Dermis microvascular lymphatic vessel endothelial cell (primary cell): Measurements from ENCODE around the gene FUT6. TPM values are rescaled to one million over a fixed set of nuclear protein-coding genes. Genes with fewer than 3 reads are reported as not detected.

Source experiments
- DNase-seq, 2 donors: peaks; one replicate each; pipeline versions ENCODE4 v3.0.0 to v3.0.0-alpha.2; 2010; ENCODE audit warnings: low read depth in 2 of 2
- total RNA-seq: library from RNA; depleted of rRNA; stranded (reverse); fragments of >200 nt; gene quantifications from 2 replicates; pipeline ENCODE4 v1.2.1, GENCODE V29; 2014

The FUT6 gene
- total RNA-seq, 1 donor from 2014 or later = not detected

DNA sequence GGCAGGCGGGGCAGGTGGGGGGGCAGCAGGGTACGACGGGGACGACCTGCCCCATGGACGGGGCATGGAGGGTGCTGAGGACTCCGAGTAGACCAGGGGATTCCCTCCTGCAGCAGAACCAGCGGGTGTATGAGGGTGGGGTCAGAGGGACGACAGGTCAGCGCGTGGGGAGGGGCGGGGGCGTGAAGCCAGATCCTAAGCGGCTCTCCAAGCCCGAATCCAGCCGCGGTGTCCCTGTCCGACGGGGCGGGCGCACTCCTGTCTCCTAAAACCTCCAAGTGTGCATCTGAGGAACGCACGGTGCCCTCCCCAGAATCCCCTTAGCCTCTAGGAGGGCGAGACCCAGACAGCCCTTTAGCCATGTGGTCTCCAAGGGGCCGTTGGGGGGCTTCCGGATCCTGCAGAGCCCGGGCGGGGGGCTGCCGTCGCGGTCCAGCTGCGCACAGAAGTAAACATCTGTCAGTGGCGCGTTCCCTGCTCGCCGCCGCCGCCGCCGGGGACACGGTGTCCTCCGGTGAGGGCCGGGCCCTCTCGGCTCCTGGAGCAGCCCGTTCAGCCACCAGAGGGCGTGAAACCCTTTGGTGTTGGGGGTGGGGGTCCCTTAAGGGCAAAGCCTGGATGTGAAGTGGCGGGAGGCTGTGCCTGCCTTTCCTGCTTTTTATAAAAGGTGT is 33.9 kb downstream of the FUT6 start:
- DNase-seq = peak in 1 of 2 donors; percentile 55

DNA sequence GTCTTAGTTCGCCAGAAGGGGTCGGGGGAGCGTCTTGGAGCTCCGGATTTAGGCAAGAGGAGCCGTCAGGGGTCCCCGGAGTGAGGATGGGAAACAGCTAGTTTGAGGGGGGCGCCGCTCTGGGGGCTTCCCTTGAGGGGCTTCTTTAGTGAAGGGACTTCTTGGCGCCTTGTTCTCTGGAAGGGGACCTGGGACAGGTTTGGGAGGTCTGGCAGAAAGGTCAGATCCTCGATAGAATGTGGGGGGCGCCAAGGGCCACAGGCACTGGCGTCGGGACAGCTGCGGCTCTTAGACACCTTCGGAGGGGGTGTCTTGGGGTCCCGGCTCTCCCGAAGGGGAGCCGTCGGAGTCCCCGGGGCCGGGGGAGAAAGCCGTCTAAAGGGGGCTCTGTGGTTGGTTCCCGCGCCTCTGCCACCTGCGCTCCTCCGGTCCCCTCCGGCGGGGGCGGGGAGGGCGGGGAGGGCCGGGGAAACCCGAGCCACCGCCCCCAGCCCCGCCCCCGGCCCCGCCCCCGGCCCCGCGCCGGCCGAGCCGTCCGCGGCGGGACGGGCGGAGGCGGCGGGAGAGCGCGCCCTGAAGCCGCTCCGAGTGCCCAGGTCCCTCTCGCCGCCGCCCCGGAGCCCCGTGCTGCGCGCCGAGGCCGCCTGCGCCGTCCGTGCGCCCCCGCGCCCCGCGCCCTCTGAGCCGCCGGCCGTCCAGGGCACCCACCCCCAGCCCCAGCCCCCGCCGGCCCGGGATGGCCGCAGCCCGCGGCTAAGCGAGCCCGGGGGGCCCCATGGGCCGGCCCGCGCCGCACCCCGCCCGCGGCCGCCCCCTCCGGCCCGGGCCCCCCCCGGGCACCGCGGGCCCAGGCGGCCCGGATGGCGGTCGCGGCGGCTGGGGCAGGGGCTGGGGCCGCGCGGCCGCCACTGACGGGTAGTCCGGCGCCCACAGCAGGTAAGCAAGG is 34.7 kb downstream of the FUT6 start, which contains the start of gene NRTN:
NRTN (plus strand) TSS at position 552 of the 946 bp plus-strand sequence. CDS start 19,099 bp downstream, outside the sequence.
- DNase-seq = no peak

DNA sequence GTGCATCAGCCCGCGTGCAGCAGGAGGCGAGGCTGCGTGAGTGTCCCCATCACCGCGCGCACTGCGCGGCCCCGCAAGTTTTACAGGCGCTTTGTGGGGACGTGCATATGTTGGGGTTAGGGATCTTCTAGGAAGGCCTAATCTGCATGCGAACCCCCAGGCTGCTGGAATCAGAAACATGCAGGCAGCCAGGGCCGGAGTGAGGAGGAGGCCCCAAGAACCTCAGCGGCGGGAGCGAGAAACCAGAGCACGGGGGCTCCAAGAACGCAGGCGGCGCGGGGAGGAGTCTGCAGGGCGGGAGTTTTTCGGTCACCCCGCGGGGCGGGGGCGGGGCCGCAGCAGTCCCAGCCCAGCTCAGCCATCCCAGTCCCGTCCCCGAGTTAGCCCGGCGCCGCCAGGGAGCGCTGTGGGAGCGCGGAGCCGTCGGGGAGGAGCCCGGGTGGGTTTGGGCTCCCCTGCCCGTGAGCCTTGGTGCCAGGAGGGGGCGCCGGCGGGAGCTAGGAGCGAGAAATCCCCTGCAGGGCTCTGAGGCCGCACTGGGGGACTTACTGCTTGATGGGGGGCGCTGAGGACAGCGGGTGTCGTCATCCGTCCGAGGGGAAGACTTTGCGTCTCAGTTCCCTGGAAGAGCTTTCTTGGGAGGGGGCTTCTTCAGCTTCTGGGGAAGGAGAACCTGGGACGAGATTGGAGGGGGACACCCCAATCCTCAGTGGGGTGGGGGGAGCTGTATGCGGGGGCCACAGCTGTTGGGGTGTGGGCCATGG is 35.6 kb downstream of the FUT6 start:
- peak; percentile 67 to 88 for DNase-seq

DNA sequence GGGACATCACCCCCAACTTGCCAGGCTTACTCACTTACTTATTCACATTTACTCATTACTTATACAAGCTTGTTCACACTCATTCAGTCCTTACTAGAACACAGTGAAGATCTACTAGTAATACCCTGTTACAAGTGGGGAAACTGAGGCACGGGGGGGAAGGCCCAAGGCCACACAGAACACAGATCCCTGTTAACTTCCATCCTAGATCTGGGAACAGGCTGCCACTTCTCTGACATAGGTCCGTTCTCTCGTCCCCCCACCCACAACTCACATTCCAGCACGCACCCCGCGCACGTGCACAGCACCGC is 36.1 kb downstream of the FUT6 start:
- no peak for DNase-seq

DNA sequence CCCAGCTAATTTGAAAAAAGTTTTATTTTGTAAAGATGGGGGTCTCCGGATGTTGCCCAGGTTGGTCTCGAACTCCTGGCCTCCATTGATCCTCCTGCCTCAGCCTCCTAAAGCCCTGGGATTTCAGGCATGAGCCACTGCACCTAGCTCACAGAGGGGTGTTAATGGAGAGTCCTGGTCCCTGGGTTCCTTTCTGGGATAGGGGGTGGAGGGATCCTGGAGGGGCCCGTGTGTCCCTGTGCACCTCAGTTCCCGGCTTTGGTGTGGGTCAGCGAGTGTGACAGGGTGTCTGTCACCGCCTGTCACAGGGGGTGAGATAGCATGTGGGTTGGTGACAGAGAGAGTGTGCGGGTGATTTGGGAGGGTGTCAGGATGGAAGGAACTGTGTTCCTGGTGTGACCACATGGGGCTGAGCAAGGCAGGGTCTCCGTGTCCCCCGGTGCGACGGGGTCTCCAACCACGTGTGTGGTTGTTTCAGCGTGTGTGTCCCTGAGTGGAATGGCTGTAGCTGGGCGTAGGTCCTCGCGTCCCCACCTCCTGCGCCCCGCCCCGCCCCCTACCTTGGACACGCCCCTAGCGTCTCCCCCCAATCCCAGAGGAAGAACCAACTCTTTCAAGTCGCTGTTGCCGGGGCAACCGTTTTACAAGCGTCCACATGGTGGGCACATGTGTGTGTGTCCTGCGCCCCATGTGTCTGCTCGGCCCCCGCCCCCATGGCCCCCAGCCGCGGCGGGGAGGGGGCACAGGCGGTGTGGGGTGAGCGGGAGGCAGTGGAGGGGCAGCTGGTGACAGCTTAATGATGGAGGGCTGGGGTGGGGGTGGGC is 37.5 kb downstream of the FUT6 start:
- DNase-seq = no peak

DNA sequence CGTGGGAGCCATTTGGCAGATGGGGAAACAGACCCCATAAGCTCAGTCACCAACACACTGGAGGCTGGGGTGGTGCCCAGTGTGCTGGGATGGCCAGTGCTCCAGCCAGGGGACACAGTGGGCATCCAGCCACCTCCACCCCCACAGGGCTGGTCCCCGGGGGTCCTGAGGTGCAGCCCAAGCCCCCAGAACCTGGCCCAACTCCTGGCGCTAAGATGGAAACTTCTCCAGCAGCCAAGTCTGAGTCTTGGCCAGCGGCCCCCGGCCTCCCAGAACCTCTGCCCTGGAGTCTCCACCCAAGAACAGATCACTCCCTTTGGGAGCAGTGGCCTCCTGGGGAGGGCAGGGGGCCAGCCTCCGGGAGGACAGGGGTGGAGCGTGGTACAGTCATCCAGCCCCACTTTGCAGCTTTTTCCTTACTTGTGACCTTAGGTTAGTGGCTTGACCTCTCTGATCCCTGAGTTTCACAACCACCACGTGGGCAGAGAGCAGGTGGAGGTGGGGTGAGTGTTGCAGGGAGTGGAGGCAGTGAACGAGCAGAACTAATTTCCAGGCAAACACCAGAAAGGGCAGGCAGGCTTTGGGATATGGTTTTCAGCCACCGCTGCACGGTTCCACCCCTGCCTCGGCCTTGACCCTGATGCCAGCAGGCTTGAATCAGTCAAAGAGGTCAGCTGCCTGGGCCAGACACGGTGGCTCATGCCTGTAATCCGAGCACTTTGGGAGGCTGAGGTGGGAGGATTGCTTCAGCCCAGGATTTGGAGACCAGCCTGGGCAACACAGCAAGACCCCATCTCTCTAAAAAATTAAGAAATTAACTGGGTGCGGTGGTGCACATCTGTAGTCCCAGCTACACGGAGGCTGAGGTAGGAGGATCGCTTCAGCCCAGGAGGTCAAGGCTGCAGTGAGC is 38.9 kb downstream of the FUT6 start:
- no peak for DNase-seq

DNA sequence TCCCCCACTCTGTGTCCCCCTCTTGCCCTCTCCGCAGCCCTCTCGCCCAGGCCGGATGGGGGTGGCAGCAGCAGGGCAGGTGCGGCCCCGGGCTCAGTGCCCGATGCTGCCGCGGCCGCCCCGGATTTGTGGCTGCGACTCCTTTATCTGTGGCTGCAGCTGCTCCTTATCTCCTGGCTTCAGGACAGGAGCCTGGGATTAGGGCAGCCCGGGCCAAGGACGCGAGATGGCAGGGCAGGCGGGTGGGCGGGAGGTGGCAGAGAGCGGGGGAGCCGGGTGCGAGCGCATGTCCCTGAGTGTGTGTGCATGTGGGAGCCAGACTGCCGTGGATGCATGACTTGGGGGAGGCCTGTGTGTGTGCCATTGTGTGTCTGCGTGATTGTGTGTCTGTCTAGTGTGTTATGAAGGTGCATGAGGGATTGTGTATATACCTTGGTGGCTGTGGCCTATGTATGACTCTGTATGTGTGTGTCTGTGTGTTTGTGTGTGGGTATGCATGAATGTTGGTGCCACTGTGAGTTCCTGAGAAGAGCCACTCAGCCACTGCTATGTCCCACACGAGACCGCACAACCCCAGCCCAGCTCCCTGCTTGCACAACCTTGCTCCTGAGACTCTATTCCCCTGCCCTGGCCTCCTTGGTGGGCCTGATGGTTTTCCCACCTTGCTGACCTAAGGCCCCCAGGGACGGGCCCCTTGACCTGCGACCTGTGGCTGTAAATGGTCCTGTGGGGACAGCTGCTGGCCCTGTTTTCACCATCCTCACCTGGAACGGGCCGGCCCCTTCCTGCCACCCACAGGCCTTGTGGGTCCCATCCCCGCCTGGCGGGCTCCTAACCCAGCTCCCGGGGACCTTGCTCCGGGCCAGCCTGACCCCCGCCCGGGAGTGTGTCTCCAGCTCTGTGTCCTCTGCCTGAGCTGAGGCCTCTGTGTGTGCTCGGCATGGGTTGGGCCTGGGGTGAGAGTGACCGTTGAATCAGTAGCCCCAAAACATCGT is 40.0 kb downstream of the FUT6 start:
- no peak for DNase-seq

DNA sequence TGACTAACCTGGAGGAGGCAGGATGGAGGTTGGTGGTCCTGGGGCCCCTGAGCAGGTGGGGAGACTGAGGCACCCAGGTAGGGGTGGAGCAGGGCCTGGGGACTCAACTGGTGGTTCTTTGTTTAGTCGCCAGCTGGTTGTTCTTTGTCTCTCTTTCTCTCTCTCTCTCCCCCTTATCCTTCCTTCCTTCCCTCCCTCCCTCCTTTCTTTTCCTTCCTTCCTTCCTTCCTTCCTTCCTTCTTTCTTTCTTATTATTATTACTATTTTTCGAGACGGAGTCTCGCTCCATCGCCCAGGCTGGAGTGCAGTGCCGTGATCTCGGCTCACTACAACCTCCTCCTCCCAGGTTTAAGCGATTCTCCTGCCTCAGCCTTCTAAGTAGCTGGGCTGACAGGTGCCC is 41.3 kb downstream of the FUT6 start:
- no peak for DNase-seq

DNA sequence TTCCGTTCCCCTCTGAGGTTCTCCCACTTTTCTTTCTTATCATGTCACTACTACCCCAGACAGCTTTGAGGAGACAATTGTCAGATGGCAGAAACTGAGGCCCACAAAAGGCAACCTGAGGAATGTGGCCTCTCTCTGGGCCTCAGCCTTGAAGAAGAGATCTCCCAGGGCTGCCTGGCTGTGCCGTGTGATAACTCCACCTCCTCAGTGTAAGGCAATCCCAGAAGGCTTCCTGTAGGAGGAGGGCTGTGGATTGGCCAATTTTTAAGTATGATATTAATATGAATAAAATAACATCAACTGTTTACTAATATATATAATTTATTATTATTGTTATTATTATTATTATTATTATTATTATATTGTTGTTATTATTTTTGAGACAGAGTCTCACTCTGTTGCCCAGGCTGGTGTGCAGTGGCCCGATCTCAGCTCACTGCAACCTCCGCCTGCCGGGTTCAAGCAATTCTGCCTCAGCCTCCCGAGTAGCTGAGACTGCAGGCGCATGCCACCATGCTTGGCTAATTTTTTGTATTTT is 44.1 kb downstream of the FUT6 start:
- no peak for DNase-seq

DNA sequence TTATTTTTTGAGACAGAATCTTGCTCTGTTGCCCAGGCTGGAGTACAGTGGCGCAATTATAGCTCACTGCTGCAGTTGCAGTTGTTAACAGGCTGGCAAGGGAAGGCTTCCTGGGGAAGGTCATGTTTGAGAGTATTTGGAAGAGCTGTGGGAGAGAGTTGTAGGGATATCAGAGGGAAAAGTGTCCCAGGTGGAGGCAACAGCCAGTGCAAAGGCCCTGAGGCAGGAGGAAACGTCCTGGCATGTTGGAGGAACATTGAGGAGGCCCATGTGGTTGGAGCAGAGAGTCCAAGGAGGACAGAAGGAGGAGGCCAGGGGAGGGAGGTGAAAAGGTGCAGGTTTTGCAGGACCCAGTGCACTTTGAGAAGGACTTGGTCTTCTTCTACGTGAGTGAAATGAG is 46.3 kb downstream of the FUT6 start:
- no peak for DNase-seq

DNA sequence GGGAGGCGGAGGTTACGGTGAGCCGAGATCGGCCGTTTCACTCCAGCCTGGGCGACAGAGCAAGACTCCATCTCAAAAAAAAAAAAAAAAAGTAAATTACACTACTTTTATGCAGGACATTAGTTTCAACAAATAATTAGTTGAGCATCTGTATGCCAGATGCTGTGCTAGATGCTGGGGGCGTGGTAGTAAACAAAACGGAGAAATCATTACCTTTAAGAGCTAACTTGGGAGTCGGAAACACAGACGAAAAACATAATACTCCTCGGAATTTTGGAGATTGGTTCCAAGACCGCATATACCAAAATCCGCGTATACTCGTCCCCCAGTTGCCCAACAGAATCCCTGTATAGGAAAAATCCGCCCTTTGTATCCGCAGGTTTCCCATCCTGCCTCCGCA is 47.3 kb downstream of the FUT6 start:
- DNase-seq = no peak

DNA sequence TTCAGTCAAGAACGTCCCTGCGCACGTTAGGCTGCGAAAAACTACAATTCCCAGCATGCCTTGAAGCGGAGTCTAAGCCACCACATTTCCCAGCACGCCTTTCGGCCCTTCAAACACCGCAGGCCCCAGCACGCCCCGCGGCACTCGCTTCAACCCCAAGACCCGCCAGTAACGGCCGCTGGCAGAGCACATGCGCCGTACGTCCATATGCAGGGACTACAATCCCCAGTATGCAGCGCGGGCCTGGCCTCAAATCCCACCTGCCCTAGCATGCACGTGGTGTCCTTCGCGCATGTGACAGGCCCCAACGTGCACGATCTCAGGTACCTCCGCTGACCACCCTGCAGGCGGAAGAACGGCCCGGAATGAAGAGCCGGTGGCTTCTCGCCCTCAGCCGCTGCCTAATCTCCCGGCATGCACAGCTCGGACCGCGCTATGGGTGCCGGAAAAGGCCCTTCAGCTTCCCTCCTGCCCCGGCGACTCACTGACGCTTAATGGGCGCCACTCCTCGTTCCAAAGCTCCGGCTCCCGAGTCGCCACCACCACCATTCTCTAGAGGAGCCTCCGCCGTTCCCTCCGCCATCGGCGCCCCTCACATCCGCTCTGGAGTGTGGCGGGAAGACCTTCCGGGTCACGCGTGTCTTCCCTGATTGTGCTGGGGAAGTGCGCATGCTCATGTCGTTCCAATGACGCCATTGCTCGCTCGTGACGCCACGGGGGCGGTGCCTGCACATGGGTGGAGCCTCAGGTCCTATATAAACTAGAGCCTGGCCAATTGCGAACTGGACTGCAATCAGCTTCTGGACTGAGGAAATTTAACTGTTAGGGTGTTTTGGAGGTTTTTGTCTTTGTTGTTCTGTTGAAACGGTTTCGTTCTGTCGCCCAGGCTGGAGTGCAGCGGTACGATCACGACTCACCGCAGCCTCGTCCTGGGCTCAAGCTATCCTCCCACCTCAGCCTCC is 48.7 kb downstream of the FUT6 start, which contains the start of gene DUS3L:
DUS3L (minus strand) TSS at position 605 of the 962 bp plus-strand sequence; CDS start at position 583, 22 bp downstream.
- DNase-seq = peak; percentile 98 to 99

DNA sequence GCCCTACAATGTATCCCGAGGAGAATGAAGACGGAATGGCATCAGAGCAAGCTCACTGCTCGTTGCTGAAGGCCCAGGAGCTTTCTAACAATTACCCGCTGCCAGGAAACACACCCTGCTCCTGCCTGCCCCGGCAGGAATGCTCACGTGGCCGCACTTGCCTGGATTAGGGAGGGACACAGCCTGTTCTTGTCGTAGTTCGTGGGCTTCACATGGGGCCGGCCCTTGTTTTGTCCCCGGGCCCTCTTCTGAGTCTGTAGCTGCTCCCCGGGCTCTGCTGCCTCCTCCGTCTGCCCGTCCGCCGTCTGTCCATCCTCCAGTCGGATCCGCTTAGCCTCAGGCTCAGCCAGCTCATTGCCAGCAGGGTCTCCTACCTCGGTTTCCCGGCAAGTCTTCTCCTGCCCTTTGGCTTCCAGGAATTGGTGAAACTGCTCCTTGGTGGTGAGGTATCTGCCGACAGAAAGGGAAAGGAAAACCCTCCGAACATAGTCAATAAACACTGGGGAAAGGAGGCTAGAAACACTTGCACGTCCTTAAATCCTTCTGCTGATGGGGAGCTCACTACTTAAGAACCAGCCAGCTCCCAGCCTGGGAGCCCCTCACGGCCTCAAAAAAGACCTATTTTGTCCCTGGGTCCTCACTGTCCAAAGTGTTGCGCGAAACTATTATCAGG is 49.5 kb downstream of the FUT6 start:
- DNase-seq = no peak

DNA sequence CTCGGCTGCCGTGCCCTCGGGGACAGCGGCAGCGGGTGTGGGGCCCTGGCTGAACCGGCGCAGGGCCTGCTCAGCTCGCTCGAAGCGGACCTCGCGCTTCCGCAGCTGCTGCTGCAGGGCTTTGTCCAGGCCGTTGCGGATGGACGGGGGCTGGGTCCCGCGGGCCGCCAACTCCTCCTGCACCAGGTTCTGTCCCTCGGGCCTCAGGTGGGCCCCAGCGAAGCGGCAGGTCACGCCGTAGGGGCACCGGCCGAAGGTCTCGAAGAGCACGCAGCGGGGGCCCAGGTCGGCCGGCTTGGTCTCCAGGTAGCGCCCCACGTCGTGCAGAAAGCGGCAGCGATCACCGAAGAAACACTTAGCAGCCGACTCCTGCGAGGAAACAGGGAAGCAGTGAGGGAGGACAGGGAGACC is 50.1 kb downstream of the FUT6 start:
- DNase-seq = no peak

DNA sequence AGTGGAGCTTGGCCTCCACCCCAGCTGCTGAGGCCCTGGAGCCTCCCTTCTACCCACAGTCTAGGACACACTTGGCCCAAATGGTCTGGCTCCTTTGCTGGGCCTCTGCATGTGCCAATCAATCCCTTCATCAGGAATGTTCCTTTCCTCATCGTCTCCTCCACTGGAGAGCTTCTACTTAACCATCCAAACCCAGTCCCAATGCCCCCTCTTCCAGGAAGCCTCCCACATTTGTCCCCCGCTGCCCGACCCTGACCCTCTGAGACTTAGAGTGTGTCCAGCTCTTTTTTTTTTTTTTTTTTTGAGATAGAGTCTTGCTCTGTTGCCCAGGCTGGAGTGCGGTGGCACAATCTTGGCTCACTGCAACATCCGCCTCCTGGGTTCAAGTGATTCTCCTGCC is 51.1 kb downstream of the FUT6 start:
- no peak for DNase-seq

DNA sequence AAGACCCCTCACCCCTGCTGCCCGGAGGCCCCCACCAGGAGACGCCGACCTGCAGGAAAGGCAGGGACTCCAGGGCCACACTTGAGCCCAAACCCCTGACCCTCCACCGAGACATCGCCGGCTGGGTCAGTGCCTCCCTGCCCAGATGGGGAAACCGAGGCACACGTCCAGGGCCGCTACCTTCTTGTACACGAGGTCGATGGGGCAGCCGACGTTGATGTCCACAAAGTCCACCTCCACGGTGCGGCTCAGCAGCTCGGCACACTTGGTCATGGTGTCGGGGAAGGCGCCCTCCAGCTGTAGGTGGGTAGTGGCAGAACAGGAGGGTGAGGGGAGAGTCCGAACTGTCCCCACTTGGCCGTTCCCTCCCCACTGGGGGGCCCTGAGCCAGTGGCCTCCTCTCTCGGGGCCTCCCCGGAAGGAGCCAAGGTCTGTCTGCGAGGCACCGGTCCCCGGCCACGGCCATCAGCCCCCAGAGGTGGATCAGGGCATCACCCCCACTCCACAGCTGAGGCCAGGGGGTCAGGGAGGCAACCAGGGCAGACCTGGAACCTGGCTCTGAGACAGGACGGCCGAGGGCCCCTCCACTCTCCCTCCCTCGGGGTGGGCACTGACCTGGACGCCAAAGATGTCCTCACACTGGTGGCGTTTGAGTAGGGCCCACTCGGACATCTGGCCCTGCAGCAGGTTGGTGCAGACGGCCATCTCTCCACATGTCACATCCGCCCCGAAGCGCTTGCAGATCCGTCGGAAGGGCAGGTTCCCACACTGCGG is 51.9 kb downstream of the FUT6 start:
- no peak for DNase-seq
